Thoracic aorta (tissue), 2 donors: ENCODE measurements around the gene SNIP1. TPM values are rescaled to one million over a fixed set of nuclear protein-coding genes. Genes with fewer than 3 reads are reported as not detected.
"Not testable (repeated sequence)": the region's sequence is repeated elsewhere in the genome, so short reads cannot be mapped to it uniquely, and the experiment has no call there.

Source experiments
- ATAC-seq: fragments of 150-250 bp; one replicate; pipeline ENCODE4 v1.8.0; 2017; ENCODE audit warnings: low read depth; ENCODE audit not compliant: insufficient number of reproducible peaks, low FRiP score
- DNase-seq: peaks from one replicate; pipeline ENCODE4 v3.0.0-alpha.2; 2020; ENCODE audit warnings: low spot score
- H3K27ac ChIP-seq, 2 donors: fragments of 200-600 bp; sonication (generic); 1 replicate in 1 of 2; 2 replicates in 1 of 2; pipeline ENCODE4 v1.5.1; 2016; ENCODE audit warnings: mild to moderate bottlenecking in 2 of 2, moderate library complexity in 2 of 2
- H3K27me3 ChIP-seq: fragments of 200-600 bp; sonication (generic); replicated peaks from 2 replicates; pipeline ENCODE4 v1.6.0; 2016; ENCODE audit warnings: mild to moderate bottlenecking; ENCODE audit not compliant: insufficient read depth
- H3K36me3 ChIP-seq: fragments of 200-600 bp; sonication (generic); one replicate; pipeline ENCODE4 v1.5.1; 2016
- H3K4me1 ChIP-seq, 2 donors: fragments of 200-600 bp; sonication (generic); 1 replicate in 1 of 2; 2 replicates in 1 of 2; pipeline versions ENCODE4 v1.5.1 to v1.6.0; 2016; ENCODE audit warnings: low read depth in 2 of 2, mild to moderate bottlenecking in 1 of 2; ENCODE audit not compliant: control insufficient read depth in 1 of 2
- H3K4me3 ChIP-seq: fragments of 200-600 bp; sonication (generic); 2 replicates; pipeline ENCODE4 v1.5.1; 2016; ENCODE audit warnings: mild to moderate bottlenecking
- H3K9me3 ChIP-seq: fragments of 200-600 bp; sonication (generic); 2 replicates; pipeline ENCODE4 v1.5.1; 2016
- CTCF ChIP-seq: fragments of 200-600 bp; sonication (generic); IDR thresholded peaks from one replicate; pipeline ENCODE4 v1.5.1; 2019; ENCODE audit warnings: antibody characterized with exemption
- total RNA-seq, 2 donors: library from RNA; depleted of rRNA; stranded (reverse); fragments of >200 nt; gene quantifications; one replicate each; pipeline versions ENCODE4 v1.1.0 to v1.2.3, GENCODE V29; 2016

The SNIP1 gene
- total RNA-seq, 2 donors from 2014 or later: 12.3 to 26.2 TPM

- Histone ChIP-seq H3K27ac (no peak overlapping the region), H3K9me3 (no peaks in the 10 kb centered on the region), H3K4me3 (no peak overlapping the region), H3K4me1 (no peaks in the 10 kb centered on the region), H3K27me3 (no peaks in the 10 kb centered on the region), H3K36me3 (peaks cover 50% of the 10 kb centered on the region)
- DNase-seq (no peak), ATAC-seq (no peak)
- TF ChIP-seq CTCF: no peak
These were observed 9.1 kb downstream of the SNIP1 start for GRCh38 chr1:37545019-37545418.

- Histone ChIP-seq H3K9me3 (no peaks in the 10 kb centered on the region), H3K27me3 (no peaks in the 10 kb centered on the region), H3K27ac (no peak overlapping the region), H3K4me3 (no peak overlapping the region), H3K36me3 (peaks cover 52% of the 10 kb centered on the region), H3K4me1 (no peaks in the 10 kb centered on the region)
- no peak for DNase-seq
- ATAC-seq: no peak
- no peak for TF ChIP-seq CTCF
These were observed 9.6 kb downstream of the SNIP1 start for GRCh38 chr1:37544530-37544929.

- no peak overlapping the region for H3K4me3 ChIP-seq
- DNase-seq: no peak
- no peaks in the 10 kb centered on the region for H3K4me1 ChIP-seq
- H3K36me3 ChIP-seq: peaks cover 55% of the 10 kb centered on the region
- no peaks in the 10 kb centered on the region for H3K9me3 ChIP-seq
- no peak for TF ChIP-seq CTCF
- ATAC-seq: no peak
- H3K27ac ChIP-seq: no peak overlapping the region
- H3K27me3 ChIP-seq: no peaks in the 10 kb centered on the region
These were observed 13.9 kb downstream of the SNIP1 start for GRCh38 chr1:37540036-37540785.

GRCh38 chr1:37539154-37539553 is 14.9 kb downstream of the SNIP1 start:
- peaks cover 51% of the 10 kb centered on the region for H3K36me3 ChIP-seq
- H3K27me3 ChIP-seq, H3K4me3 ChIP-seq, H3K4me1 ChIP-seq, DNase-seq, ATAC-seq, H3K9me3 ChIP-seq, H3K27ac ChIP-seq: not testable (repeated sequence)

GRCh38 chr1:37537378-37537777 is 16.7 kb downstream of the SNIP1 start:
- ATAC-seq: no peak
- Histone ChIP-seq H3K4me3 (no peak overlapping the region), H3K27ac (no peak overlapping the region), H3K27me3 (no peaks in the 10 kb centered on the region), H3K36me3 (peaks cover 47% of the 10 kb centered on the region), H3K4me1 (peaks cover 3 to 16% of the 10 kb centered on the region in 2 donors), H3K9me3 (no peaks in the 10 kb centered on the region)
- TF ChIP-seq CTCF: no peak
- no peak for DNase-seq
